ENCODE data around the gene CHURC1. TPM values are rescaled to one million over a fixed set of nuclear protein-coding genes. Genes with fewer than 3 reads are reported as not detected.

The CHURC1 gene
- total RNA-seq, 1 donor from 2014 or later, result 51.6 TPM

DNA sequence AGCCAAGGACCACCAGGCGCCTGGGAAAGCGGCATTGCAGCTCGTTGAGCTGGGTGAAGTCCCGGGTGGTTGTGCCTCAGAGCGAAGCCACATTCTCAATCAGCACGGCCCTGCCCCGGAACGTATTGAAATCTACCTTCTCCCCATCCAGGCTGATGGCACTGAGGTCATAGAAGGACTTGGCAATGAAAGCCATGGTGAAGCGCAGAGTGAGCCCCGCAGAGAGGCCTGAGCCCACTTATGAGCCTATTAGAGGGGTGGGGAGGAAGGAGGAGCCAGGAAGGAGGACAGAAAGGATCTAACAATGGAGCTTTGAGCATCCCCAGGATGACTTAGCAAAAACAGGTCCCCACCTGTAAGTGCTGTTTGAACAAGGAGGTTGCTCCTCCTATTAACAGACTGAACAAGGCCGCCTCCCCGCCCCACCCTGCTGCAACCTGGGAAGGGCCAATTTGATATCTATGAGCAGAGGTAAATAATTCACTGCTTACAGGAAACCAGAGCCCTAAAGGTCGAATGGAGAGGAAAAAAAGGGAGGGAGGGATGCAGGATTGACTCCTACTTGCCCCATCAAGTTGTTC lies 28.4 kb downstream of the CHURC1 start, which contains the start of gene GPX2:
GPX2 (minus strand) TSS at position 215 of the 581 bp plus-strand sequence; CDS start at position 196, 19 bp downstream.
- no peak within 1 kb of the TSS for H3K4me3 Mint-ChIP-seq (ENCODE audit: unreplicated experiment)
- no peak within 1 kb of the TSS for H3K27ac Mint-ChIP-seq (ENCODE audit: unreplicated experiment)
- no peak for DNase-seq (ENCODE audit: extremely low spot score, unreplicated experiment)
- no peaks in the 10 kb centered on the region for H3K9me3 Mint-ChIP-seq (ENCODE audit: unreplicated experiment)
- no peaks in the 10 kb centered on the region for H3K27me3 Mint-ChIP-seq (ENCODE audit: unreplicated experiment)
- TF ChIP-seq, protein P1, sequence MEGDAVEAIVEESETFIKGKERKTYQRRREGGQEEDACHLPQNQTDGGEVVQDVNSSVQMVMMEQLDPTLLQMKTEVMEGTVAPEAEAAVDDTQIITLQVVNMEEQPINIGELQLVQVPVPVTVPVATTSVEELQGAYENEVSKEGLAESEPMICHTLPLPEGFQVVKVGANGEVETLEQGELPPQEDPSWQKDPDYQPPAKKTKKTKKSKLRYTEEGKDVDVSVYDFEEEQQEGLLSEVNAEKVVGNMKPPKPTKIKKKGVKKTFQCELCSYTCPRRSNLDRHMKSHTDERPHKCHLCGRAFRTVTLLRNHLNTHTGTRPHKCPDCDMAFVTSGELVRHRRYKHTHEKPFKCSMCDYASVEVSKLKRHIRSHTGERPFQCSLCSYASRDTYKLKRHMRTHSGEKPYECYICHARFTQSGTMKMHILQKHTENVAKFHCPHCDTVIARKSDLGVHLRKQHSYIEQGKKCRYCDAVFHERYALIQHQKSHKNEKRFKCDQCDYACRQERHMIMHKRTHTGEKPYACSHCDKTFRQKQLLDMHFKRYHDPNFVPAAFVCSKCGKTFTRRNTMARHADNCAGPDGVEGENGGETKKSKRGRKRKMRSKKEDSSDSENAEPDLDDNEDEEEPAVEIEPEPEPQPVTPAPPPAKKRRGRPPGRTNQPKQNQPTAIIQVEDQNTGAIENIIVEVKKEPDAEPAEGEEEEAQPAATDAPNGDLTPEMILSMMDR (IDR thresholded peaks at IDR 0.05), result no peak
- peaks cover 7% of the 10 kb centered on the region for H3K36me3 Mint-ChIP-seq (ENCODE audit: unreplicated experiment)
- H3K4me1 Mint-ChIP-seq (ENCODE audit: unreplicated experiment), result peaks cover 5% of the 10 kb centered on the region

DNA sequence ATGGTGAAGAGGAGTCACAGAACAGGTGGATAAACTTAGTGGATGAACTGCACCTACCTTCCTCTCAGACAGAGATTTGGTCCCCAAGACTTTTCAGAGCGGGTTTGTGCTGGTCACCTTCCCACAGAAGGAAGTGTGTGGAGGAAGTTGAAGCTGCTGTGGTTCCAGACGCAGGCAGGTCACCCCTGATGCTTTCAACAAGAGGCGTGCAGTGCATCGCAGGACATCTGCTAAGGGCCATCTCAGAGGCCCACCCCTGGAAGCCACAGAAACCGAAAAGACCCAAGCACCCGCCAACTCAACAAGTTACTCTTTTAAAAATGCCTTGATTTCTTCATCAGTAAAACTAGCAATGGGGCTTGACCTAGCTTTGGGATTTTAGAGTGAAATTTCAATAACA lies 29.3 kb downstream of the CHURC1 start:
- TF ChIP-seq, protein P1 (IDR thresholded peaks at IDR 0.05), result no peak
- Mint-ChIP-seq H3K27ac (ENCODE audit: unreplicated experiment) (no peak overlapping the region), H3K9me3 (ENCODE audit: unreplicated experiment) (no peaks in the 10 kb centered on the region), H3K27me3 (ENCODE audit: unreplicated experiment) (no peaks in the 10 kb centered on the region), H3K4me1 (ENCODE audit: unreplicated experiment) (no peaks in the 10 kb centered on the region), H3K36me3 (ENCODE audit: unreplicated experiment) (peaks cover 7% of the 10 kb centered on the region), H3K4me3 (ENCODE audit: unreplicated experiment) (no peak overlapping the region)
- no peak for DNase-seq (ENCODE audit: extremely low spot score, unreplicated experiment)

DNA sequence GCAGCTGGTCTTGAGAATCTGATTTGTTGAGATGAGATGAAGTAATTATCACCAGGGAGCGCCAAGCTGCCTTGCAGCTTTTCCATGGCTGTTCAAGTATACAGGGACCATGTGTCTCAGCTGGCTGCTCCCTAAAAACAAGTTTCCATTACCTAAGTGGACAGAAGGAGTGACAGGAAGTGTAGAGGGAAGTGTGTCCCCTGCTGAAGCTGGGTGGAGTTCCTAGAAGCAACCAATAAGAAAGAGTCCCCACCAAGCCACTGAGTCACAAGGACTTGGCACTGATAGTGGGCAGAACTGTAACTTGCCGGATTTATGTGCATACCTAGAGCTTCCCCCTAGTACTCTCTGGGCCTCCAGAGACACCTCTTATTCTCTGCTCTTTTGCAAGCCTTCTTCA lies 29.8 kb downstream of the CHURC1 start:
- Mint-ChIP-seq H3K4me3 (ENCODE audit: unreplicated experiment) (no peak overlapping the region), H3K4me1 (ENCODE audit: unreplicated experiment) (no peaks in the 10 kb centered on the region), H3K9me3 (ENCODE audit: unreplicated experiment) (no peaks in the 10 kb centered on the region), H3K27ac (ENCODE audit: unreplicated experiment) (no peak overlapping the region), H3K27me3 (ENCODE audit: unreplicated experiment) (no peaks in the 10 kb centered on the region), H3K36me3 (ENCODE audit: unreplicated experiment) (peaks cover 7% of the 10 kb centered on the region)
- TF ChIP-seq, protein P1 (IDR thresholded peaks at IDR 0.05), result no peak
- DNase-seq (ENCODE audit: extremely low spot score, unreplicated experiment), result no peak

DNA sequence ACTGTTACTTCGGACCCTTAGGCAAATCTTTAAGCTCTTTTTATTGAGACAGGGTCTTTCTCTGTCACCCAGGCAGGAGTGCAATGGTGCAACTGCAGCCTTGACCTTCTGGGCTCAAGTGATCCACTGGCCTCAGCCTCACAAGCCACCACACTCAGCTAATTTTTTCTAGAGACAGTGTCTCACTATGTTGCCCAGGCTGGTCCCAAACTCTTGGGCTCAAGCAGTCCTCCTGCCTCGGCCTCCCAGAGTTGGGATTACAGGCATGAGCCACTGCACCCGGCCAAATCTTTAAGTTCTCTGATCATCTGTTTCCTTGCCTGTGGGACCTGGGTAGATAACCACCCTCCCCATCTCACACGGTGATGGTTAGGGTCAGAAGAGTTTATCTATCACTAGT lies 30.6 kb downstream of the CHURC1 start:
- DNase-seq (ENCODE audit: extremely low spot score, unreplicated experiment), result no peak
- H3K27ac Mint-ChIP-seq (ENCODE audit: unreplicated experiment), result no peak overlapping the region
- H3K27me3 Mint-ChIP-seq (ENCODE audit: unreplicated experiment), result no peaks in the 10 kb centered on the region
- H3K4me3 Mint-ChIP-seq (ENCODE audit: unreplicated experiment), result no peak overlapping the region
- H3K9me3 Mint-ChIP-seq (ENCODE audit: unreplicated experiment), result no peaks in the 10 kb centered on the region
- H3K36me3 Mint-ChIP-seq (ENCODE audit: unreplicated experiment), result peaks cover 8% of the 10 kb centered on the region
- no peaks in the 10 kb centered on the region for H3K4me1 Mint-ChIP-seq (ENCODE audit: unreplicated experiment)
- TF ChIP-seq, protein P1 (IDR thresholded peaks at IDR 0.05), result no peak

DNA sequence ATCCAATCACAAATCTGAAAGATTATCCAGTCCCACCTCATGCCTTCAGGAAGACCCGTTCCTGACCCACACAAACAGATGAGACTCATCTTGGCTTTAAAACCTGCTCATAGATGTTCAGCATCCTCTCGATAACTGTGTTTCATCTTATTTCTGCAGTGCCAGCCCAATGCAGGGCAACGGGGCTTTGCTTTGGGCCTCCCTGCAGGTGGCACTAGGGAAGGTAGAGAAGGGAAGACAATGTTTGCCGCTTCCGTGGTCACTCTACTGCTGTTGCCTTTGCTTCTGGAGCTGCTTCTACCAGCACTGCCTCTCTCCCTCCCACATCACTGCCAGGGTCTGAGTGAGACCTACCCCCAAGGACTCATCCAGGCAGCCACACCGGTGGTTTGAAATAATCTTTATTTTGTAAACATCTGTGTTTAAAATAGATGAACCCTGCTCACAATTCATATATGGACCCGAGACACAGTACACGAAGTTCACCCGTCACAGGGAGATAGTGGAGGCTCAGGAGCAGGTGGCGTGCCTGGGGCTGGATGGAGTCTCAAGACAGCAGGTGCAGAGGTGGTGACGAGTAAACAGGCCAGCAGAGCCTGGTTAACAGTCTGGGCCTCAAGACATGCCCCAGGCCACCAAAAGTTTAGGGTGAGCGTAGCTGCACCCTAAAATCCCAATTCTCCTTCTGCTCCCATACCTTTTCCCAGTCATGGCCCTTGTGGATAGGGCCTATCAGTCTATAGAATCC lies 31.4 kb downstream of the CHURC1 start:
- DNase-seq (ENCODE audit: extremely low spot score, unreplicated experiment), result no peak
- no peaks in the 10 kb centered on the region for H3K27me3 Mint-ChIP-seq (ENCODE audit: unreplicated experiment)
- no peak overlapping the region for H3K4me3 Mint-ChIP-seq (ENCODE audit: unreplicated experiment)
- H3K27ac Mint-ChIP-seq (ENCODE audit: unreplicated experiment), result no peak overlapping the region
- TF ChIP-seq, protein P1 (IDR thresholded peaks at IDR 0.05), result no peak
- no peaks in the 10 kb centered on the region for H3K4me1 Mint-ChIP-seq (ENCODE audit: unreplicated experiment)
- peaks cover 12% of the 10 kb centered on the region for H3K36me3 Mint-ChIP-seq (ENCODE audit: unreplicated experiment)
- no peaks in the 10 kb centered on the region for H3K9me3 Mint-ChIP-seq (ENCODE audit: unreplicated experiment)
